H1 (cell line): ENCODE measurements around the gene PRKAR1B. TPM values are rescaled to one million over a fixed set of nuclear protein-coding genes. Genes with fewer than 3 reads are reported as not detected.

Experiments
- ATF3 ChIP-seq: IDR thresholded peaks from 2 replicates; pipeline ENCODE4 v1.6.1; 2011; ENCODE audit warnings: low read depth, mild to moderate bottlenecking, low read length; ENCODE audit not compliant: insufficient read depth
- CEBPB ChIP-seq: IDR thresholded peaks from 2 replicates; pipeline ENCODE4 v1.6.1; 2012; ENCODE audit warnings: low read depth, low read length
- CHD2 ChIP-seq: IDR thresholded peaks from 2 replicates; pipeline ENCODE4 v1.6.1; 2012; ENCODE audit warnings: low read length, improper control_type of control experiment
- CREB1 ChIP-seq: IDR thresholded peaks from 2 replicates; pipeline ENCODE4 v1.6.1; 2012; ENCODE audit warnings: inconsistent platforms
- CTCF ChIP-seq, 3 experiments: IDR thresholded peaks; 1 replicate in 2 of 3; 2 replicates in 1 of 3; pipeline versions ENCODE4 v1.5.1 to v1.6.1; 2011; ENCODE audit warnings: low read length in 3 of 3, mild to moderate bottlenecking in 3 of 3, inconsistent platforms in 2 of 3, low read depth in 1 of 3, moderate library complexity in 1 of 3; ENCODE audit not compliant: insufficient read depth in 1 of 3; ENCODE audit errors: control extremely low read depth in 1 of 3
- E2F6 ChIP-seq: IDR thresholded peaks from 2 replicates; pipeline ENCODE4 v1.6.1; 2012; ENCODE audit warnings: inconsistent platforms
- EGR1 ChIP-seq: IDR thresholded peaks from 2 replicates; pipeline ENCODE4 v1.6.1; 2011; ENCODE audit warnings: low read depth, low read length, borderline replicate concordance
- EZH2 ChIP-seq: fragments of 200-600 bp; sonication (generic); IDR thresholded peaks from 2 replicates; pipeline ENCODE4 v1.7.1; 2012; ENCODE audit warnings: low read depth, mild to moderate bottlenecking, moderate library complexity, low read length, inconsistent platforms; ENCODE audit not compliant: severe bottlenecking
- HDAC2 ChIP-seq, 2 experiments: fragments of 300-600 bp in 1 of 2; sonication (generic) in 1 of 2; IDR thresholded peaks; 2 replicates each; pipeline ENCODE4 v1.6.1; 2011 to 2012; ENCODE audit warnings: low read depth in 2 of 2, low read length in 2 of 2, mild to moderate bottlenecking in 2 of 2, moderate library complexity in 2 of 2, borderline replicate concordance in 1 of 2, inconsistent platforms in 1 of 2
- JUND ChIP-seq: IDR thresholded peaks from 2 replicates; pipeline ENCODE4 v1.6.1; 2011; ENCODE audit warnings: mild to moderate bottlenecking, improper control_type of control experiment, low read length
- PHF8 ChIP-seq: fragments of 200-600 bp; sonication (generic); conservative IDR thresholded peaks from 2 replicates; pipeline ENCODE4 v1.7.1; 2012; ENCODE audit warnings: low read depth, mild to moderate bottlenecking, inconsistent platforms, low read length, moderate library complexity
- POLR2AphosphoS5 ChIP-seq: IDR thresholded peaks from 2 replicates; pipeline ENCODE4 v1.6.1; 2011; ENCODE audit warnings: low read depth, low read length
- POU5F1 ChIP-seq: IDR thresholded peaks from 2 replicates; pipeline ENCODE4 v1.6.1; 2011; ENCODE audit warnings: low read depth, mild to moderate bottlenecking, low read length, moderate library complexity
- SP2 ChIP-seq: IDR thresholded peaks from 2 replicates; pipeline ENCODE4 v1.6.1; 2012; ENCODE audit warnings: mild to moderate bottlenecking, low read length, inconsistent platforms
- SUZ12 ChIP-seq: fragments of 200-600 bp; sonication (generic); IDR thresholded peaks from 2 replicates; pipeline ENCODE4 v1.6.1; 2012; ENCODE audit warnings: mild to moderate bottlenecking, inconsistent platforms, low read length, moderate library complexity, mixed read lengths
- TAF1 ChIP-seq: IDR thresholded peaks from 2 replicates; pipeline ENCODE4 v1.6.1; 2011; ENCODE audit warnings: mild to moderate bottlenecking, low read depth, low read length
- TBP ChIP-seq: IDR thresholded peaks from 2 replicates; pipeline ENCODE4 v1.6.1; 2011; ENCODE audit warnings: low read depth, low read length, improper control_type of control experiment
- TCF12 ChIP-seq: IDR thresholded peaks from 2 replicates; pipeline ENCODE4 v1.6.1; 2011; ENCODE audit warnings: low read depth, mild to moderate bottlenecking, low read length
- TEAD4 ChIP-seq: IDR thresholded peaks from 2 replicates; pipeline ENCODE4 v1.6.1; 2012; ENCODE audit warnings: low read depth, low read length, inconsistent platforms, mixed read lengths
- ZNF274 ChIP-seq: IDR thresholded peaks from 2 replicates; pipeline ENCODE4 v1.7.0; 2012; ENCODE audit warnings: low read length, borderline replicate concordance; ENCODE audit errors: extremely low read depth
- polyA plus RNA-seq, 7 experiments: library from polyadenylated mRNA; depleted of rRNA in 3 of 7; stranded (reverse) in 5 of 7; unstranded in 2 of 7; fragments of >200 nt in 5 of 7; fragments of 200-250 nt in 2 of 7; gene quantifications; 1 replicate in 5 of 7; 2 replicates in 1 of 7; 4 replicates in 1 of 7; pipeline versions ENCODE4 v1.2.1 to v1.2.3, GENCODE V29; 2011 to 2013; ENCODE audit warnings: missing spikeins in 2 of 7, mixed read lengths in 2 of 7
- total RNA-seq: library from RNA; stranded (reverse); fragmentation: NEBNext Ultra II Directional; extraction: Animal tissue kit (Norgen Biotek cat#: 25700); gene quantifications from 2 replicates; pipeline ENCODE4 v1.2.1, GENCODE V29; 2021

PRKAR1B gene
- total and polyA plus RNA-seq, 2 of the 8 experiments (the other 6 are each of a cell fraction or from before 2014, with no cell fraction given) = 12.3 to 55.7 TPM

- no peak for TF ChIP-seq ATF3
- no peak for TF ChIP-seq HDAC2 (IDR thresholded peaks at IDR 0.05; ENCODE audit: borderline replicate concordance in 1 of 2, low read depth in 2 of 2, low read length in 2 of 2)
- no peak for TF ChIP-seq EZH2
- no peak for TF ChIP-seq CHD2
- TF ChIP-seq PHF8 = peak; percentile 24; the same call in 1 of the 2 replicates
- no peak for TF ChIP-seq POLR2AphosphoS5
- no peak for TF ChIP-seq TBP
- no peak for TF ChIP-seq SP2
- no peak for TF ChIP-seq JUND
- TF ChIP-seq TAF1 = peak; percentile 46; the same call in 1 of the 2 replicates
- TF ChIP-seq CTCF (IDR thresholded peaks at IDR 0.05; ENCODE audit: control extremely low read depth in 1 of 3, insufficient read depth in 1 of 3, low read depth in 1 of 3, low read length in 3 of 3) = peak in 1 of 3 experiments; percentile 4; a peak in 1 of 4 replicates
- TF ChIP-seq SUZ12 = no peak
- no peak for TF ChIP-seq E2F6
- peak; percentile 79; the same call in 1 of the 2 replicates for TF ChIP-seq EGR1
- no peak for TF ChIP-seq ZNF274
- no peak for TF ChIP-seq TCF12
- no peak for TF ChIP-seq TEAD4
- TF ChIP-seq CEBPB = no peak
- no peak for TF ChIP-seq CREB1
- no peak for TF ChIP-seq POU5F1
Observed at GRCh38 chr7:519484-520390, 207.3 kb downstream of the PRKAR1B start, which contains the start of gene PDGFA (continued).
